ENCODE measurements around the gene RAB3IP.
"Not testable (repeated sequence)": the region's sequence is repeated elsewhere in the genome, so short reads cannot be mapped to it uniquely, and the experiment has no call there.

The RAB3IP gene

GRCh38 chr12:69836015-69836414 lies 97.4 kb downstream of the RAB3IP start:
- DNase-seq, result no peak

- no peak for DNase-seq
Measured at GRCh38 chr12:69837191-69837590, 98.5 kb downstream of the RAB3IP start.

GRCh38 chr12:69837657-69838415 lies 99.2 kb downstream of the RAB3IP start:
- no peak for DNase-seq

GRCh38 chr12:69840727-69841126 lies 102.1 kb downstream of the RAB3IP start:
- DNase-seq, result no peak

GRCh38 chr12:69843608-69844007 lies 104.9 kb downstream of the RAB3IP start:
- DNase-seq, result no peak

- no peak for DNase-seq
Measured at GRCh38 chr12:69844416-69844815, 105.8 kb downstream of the RAB3IP start.

GRCh38 chr12:69844836-69845235 lies 106.2 kb downstream of the RAB3IP start:
- no peak for DNase-seq

- no peak for DNase-seq
Measured at GRCh38 chr12:69846976-69847375, 108.3 kb downstream of the RAB3IP start.

- DNase-seq, result peak; percentile 48
Measured at GRCh38 chr12:69851976-69852375, 113.3 kb downstream of the RAB3IP start.

- DNase-seq, result not testable (repeated sequence)
Measured at GRCh38 chr12:69853176-69853961, 114.7 kb downstream of the RAB3IP start.

GRCh38 chr12:69866698-69867097 lies 128.0 kb downstream of the RAB3IP start:
- no peak for DNase-seq

GRCh38 chr12:69868695-69869094 lies 130.0 kb downstream of the RAB3IP start:
- DNase-seq, result no peak

- peak; percentile 6 for DNase-seq
Measured at GRCh38 chr12:69872804-69873203, 134.1 kb downstream of the RAB3IP start.
